GM23338 (cell line): ENCODE data around the gene SEH1L. TPM values are rescaled to one million over a fixed set of nuclear protein-coding genes. Genes with fewer than 3 reads are reported as not detected.

Experiments
- ATAC-seq: fragments of 200-7000 bp; cut with Tn5 transposase; 3 replicates; pipeline ENCODE4 v1.9.1; 2020
- DNase-seq: peaks from one replicate; pipeline ENCODE4 v3.0.0-alpha.2; 2015; ENCODE audit warnings: low spot score
- H2AFZ ChIP-seq: fragments of 200-600 bp; sonication (generic); 2 replicates; pipeline ENCODE4 v1.8.0; 2016; ENCODE audit warnings: antibody characterized with exemption, mild to moderate bottlenecking, moderate library complexity
- H3F3A ChIP-seq: fragments of 200-600 bp; sonication (generic); replicated peaks from 2 replicates; pipeline ENCODE4 v1.8.0; 2017; ENCODE audit warnings: antibody characterized with exemption, mixed run types, low read depth
- H3K27ac ChIP-seq: fragments of 200-600 bp; sonication (generic); 2 replicates; pipeline ENCODE4 v1.6.1; 2016; ENCODE audit warnings: low read depth
- H3K27me3 ChIP-seq: fragments of 200-600 bp; sonication (generic); 2 replicates; pipeline ENCODE4 v1.8.0; 2016; ENCODE audit warnings: mild to moderate bottlenecking, mixed run types, moderate library complexity; ENCODE audit not compliant: insufficient read depth
- H3K36me3 ChIP-seq: fragments of 200-600 bp; sonication (generic); 2 replicates; pipeline ENCODE4 v1.8.0; 2016; ENCODE audit warnings: mild to moderate bottlenecking; ENCODE audit not compliant: insufficient read depth
- H3K4me1 ChIP-seq: fragments of 200-600 bp; sonication (generic); 2 replicates; pipeline ENCODE4 v1.8.0; 2016; ENCODE audit warnings: mild to moderate bottlenecking, moderate library complexity; ENCODE audit not compliant: insufficient read depth
- H3K4me2 ChIP-seq: fragments of 200-600 bp; sonication (generic); 2 replicates; pipeline ENCODE4 v1.7.1; 2017; ENCODE audit warnings: mixed run types
- H3K4me3 ChIP-seq: fragments of 200-600 bp; sonication (generic); 2 replicates; pipeline ENCODE4 v1.6.1; 2016; ENCODE audit warnings: mixed run types
- H3K79me2 ChIP-seq: fragments of 200-600 bp; sonication (generic); replicated peaks from 2 replicates; pipeline ENCODE4 v1.8.0; 2017; ENCODE audit warnings: mild to moderate bottlenecking; ENCODE audit not compliant: insufficient read depth
- H3K9me2 ChIP-seq: fragments of 200-600 bp; sonication (generic); 2 replicates; pipeline ENCODE4 v1.8.0; 2017; ENCODE audit not compliant: insufficient read depth
- H4K20me1 ChIP-seq: fragments of 200-600 bp; sonication (generic); replicated peaks from 2 replicates; pipeline ENCODE4 v1.8.0; 2017; ENCODE audit warnings: mild to moderate bottlenecking; ENCODE audit not compliant: insufficient read depth
- H3K27ac Mint-ChIP-seq: 2 replicates; pipeline ENCODE4 v1.8.0; 2020; ENCODE audit warnings: inconsistent platforms, mild to moderate bottlenecking, moderate library complexity, mixed read lengths
- H3K27me3 Mint-ChIP-seq: 3 replicates; pipeline ENCODE4 v1.8.0; 2022; ENCODE audit warnings: low read depth, mild to moderate bottlenecking, moderate library complexity, mixed read lengths, inconsistent platforms; ENCODE audit not compliant: insufficient read depth, poor library complexity
- H3K36me3 Mint-ChIP-seq: 3 replicates; pipeline ENCODE4 v1.8.0; 2021; ENCODE audit warnings: low read depth, mild to moderate bottlenecking, inconsistent platforms, moderate library complexity, mixed read lengths
- H3K4me1 Mint-ChIP-seq: 3 replicates; pipeline ENCODE4 v1.8.0; 2020; ENCODE audit warnings: mild to moderate bottlenecking, inconsistent platforms, mixed read lengths
- H3K4me3 Mint-ChIP-seq: 3 replicates; pipeline ENCODE4 v1.8.0; 2021; ENCODE audit warnings: moderate library complexity, mild to moderate bottlenecking, inconsistent platforms, mixed read lengths
- H3K9me3 Mint-ChIP-seq: 3 replicates; pipeline ENCODE4 v1.8.0; 2020; ENCODE audit warnings: moderate library complexity, mild to moderate bottlenecking, inconsistent platforms, mixed read lengths
- CREB1 ChIP-seq: fragments of 250-450 bp; sonication (Bioruptor Pico); IDR thresholded peaks from 2 replicates; pipeline ENCODE4 v1.5.0; 2020; ENCODE audit warnings: low read depth, mild to moderate bottlenecking, moderate library complexity
- EZH2 ChIP-seq: fragments of 200-600 bp; sonication (generic); IDR thresholded peaks from one replicate; pipeline ENCODE4 v1.8.0; 2017; ENCODE audit warnings: antibody characterized with exemption, mild to moderate bottlenecking, low read depth; ENCODE audit not compliant: unreplicated experiment
- JUNB ChIP-seq: IDR thresholded peaks from one replicate; pipeline ENCODE4 v1.6.1; 2016; ENCODE audit warnings: antibody characterized with exemption; ENCODE audit not compliant: unreplicated experiment
- NANOG ChIP-seq: IDR thresholded peaks from 2 replicates; pipeline ENCODE4 v1.6.1; 2016; ENCODE audit warnings: antibody characterized with exemption, borderline replicate concordance
- POLR2AphosphoS5 ChIP-seq: IDR thresholded peaks from 2 replicates; pipeline ENCODE4 v1.6.1; 2016; ENCODE audit warnings: antibody characterized with exemption, low read depth
- REST ChIP-seq: IDR thresholded peaks from one replicate; pipeline ENCODE4 v1.6.1; 2018; ENCODE audit warnings: antibody characterized with exemption; ENCODE audit not compliant: unreplicated experiment
- ZNF331 ChIP-seq: fragments of 250-450 bp; sonication (Bioruptor Pico); IDR thresholded peaks from 2 replicates; pipeline ENCODE4 v1.5.0; 2020; ENCODE audit warnings: low read depth, mild to moderate bottlenecking, moderate library complexity
- ZNF462 ChIP-seq: fragments of 250-450 bp; sonication (Bioruptor Pico); IDR thresholded peaks from 2 replicates; pipeline ENCODE4 v1.5.0; 2020; ENCODE audit warnings: mild to moderate bottlenecking, moderate library complexity
- polyA plus RNA-seq: library from polyadenylated mRNA; unstranded; fragments of >200 nt; fragmentation: Nextera tagmentation; extraction: Ambion mirVana; gene quantifications from 2 replicates; pipeline ENCODE4 v1.2.1, GENCODE V29; 2016
- total RNA-seq: library from RNA; depleted of rRNA; stranded (reverse); fragments of >200 nt; shearing (Covaris generic); gene quantifications from 2 replicates; pipeline ENCODE4 v1.2.3, GENCODE V29; 2014
- TF ChIP-seq, protein P1 (sequence below): IDR thresholded peaks from 2 replicates; pipeline ENCODE4 v1.6.1; 2016; ENCODE audit warnings: antibody characterized with exemption
- TF ChIP-seq, protein P2 (sequence below), 2 experiments: fragments of 200-600 bp in 1 of 2; sonication (generic) in 1 of 2; conservative IDR thresholded peaks; 2 replicates each; pipeline versions ENCODE4 v1.5.1 to v1.6.1; 2016 to 2017; ENCODE audit warnings: antibody characterized with exemption in 2 of 2, low read depth in 2 of 2, mild to moderate bottlenecking in 2 of 2, moderate library complexity in 1 of 2

Gene SEH1L
- total and polyA plus RNA-seq, 2 experiments from 2014 or later: 46.9 to 72.0 TPM

- Histone ChIP-seq H3K4me1 (no peaks in the 10 kb centered on the region; the same call in 1 of the 2 replicates), H3F3A (0 out of 2 replicates have a peak, but pooled peaks cover 3% of the 10 kb centered on the region), H2AFZ (no peak overlapping the region), H3K36me3 (no peaks in the 10 kb centered on the region), H3K27me3 (peaks cover 30% of the 10 kb centered on the region), H3K9me2 (no peaks in the 10 kb centered on the region), H3K4me3 (no peak overlapping the region), H3K79me2 (no peaks in the 10 kb centered on the region), H3K27ac (no peak overlapping the region), H3K4me2 (no peak overlapping the region), H4K20me1 (no peaks in the 10 kb centered on the region)
- Mint-ChIP-seq H3K9me3 (no peaks in the 10 kb centered on the region), H3K4me1 (no peaks in the 10 kb centered on the region), H3K36me3 (no peaks in the 10 kb centered on the region), H3K4me3 (no peak overlapping the region), H3K27me3 (peaks cover 1% of the 10 kb centered on the region), H3K27ac (no peak overlapping the region)
- TF ChIP-seq ZNF331: no peak
- no peak for TF ChIP-seq ZNF462 (CRISPR knock-in tag)
- TF ChIP-seq CREB1 (CRISPR knock-in tag): no peak
- no peak for TF ChIP-seq JUNB
- TF ChIP-seq REST: no peak
- no peak for TF ChIP-seq NANOG
- TF ChIP-seq EZH2: no peak
- TF ChIP-seq, protein P1, sequence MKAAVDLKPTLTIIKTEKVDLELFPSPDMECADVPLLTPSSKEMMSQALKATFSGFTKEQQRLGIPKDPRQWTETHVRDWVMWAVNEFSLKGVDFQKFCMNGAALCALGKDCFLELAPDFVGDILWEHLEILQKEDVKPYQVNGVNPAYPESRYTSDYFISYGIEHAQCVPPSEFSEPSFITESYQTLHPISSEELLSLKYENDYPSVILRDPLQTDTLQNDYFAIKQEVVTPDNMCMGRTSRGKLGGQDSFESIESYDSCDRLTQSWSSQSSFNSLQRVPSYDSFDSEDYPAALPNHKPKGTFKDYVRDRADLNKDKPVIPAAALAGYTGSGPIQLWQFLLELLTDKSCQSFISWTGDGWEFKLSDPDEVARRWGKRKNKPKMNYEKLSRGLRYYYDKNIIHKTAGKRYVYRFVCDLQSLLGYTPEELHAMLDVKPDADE: no peak
- TF ChIP-seq POLR2AphosphoS5: no peak
- TF ChIP-seq, protein P2, sequence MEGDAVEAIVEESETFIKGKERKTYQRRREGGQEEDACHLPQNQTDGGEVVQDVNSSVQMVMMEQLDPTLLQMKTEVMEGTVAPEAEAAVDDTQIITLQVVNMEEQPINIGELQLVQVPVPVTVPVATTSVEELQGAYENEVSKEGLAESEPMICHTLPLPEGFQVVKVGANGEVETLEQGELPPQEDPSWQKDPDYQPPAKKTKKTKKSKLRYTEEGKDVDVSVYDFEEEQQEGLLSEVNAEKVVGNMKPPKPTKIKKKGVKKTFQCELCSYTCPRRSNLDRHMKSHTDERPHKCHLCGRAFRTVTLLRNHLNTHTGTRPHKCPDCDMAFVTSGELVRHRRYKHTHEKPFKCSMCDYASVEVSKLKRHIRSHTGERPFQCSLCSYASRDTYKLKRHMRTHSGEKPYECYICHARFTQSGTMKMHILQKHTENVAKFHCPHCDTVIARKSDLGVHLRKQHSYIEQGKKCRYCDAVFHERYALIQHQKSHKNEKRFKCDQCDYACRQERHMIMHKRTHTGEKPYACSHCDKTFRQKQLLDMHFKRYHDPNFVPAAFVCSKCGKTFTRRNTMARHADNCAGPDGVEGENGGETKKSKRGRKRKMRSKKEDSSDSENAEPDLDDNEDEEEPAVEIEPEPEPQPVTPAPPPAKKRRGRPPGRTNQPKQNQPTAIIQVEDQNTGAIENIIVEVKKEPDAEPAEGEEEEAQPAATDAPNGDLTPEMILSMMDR (conservative IDR thresholded peaks at IDR 0.05; ENCODE audit: low read depth in 2 of 2): no peak
- DNase-seq: no peak
- ATAC-seq: no peak
Observed at GRCh38 chr18:12907258-12907925, 40.4 kb upstream of the SEH1L start.
